ENCODE results near the gene FLNB. TPM values are rescaled to one million over a fixed set of nuclear protein-coding genes. Genes with fewer than 3 reads are reported as not detected.
A peak's percentile ranks its signal among the peaks of the same experiment; 100 is the strongest.

FLNB gene
- polyA plus RNA-seq, 4 donors = 172 to 239 (median 185) TPM

GRCh38 chr3:58101499-58102389 lies 93.5 kb downstream of the FLNB start:
- no peak for DNase-seq (ENCODE audit: low read depth in 4 of 4, low spot score in 3 of 4)

- DNase-seq (ENCODE audit: low read depth in 4 of 4, low spot score in 3 of 4) = no peak
These were observed 94.1 kb downstream of the FLNB start for GRCh38 chr3:58102390-58102750.

GRCh38 chr3:58102976-58103451 lies 94.8 kb downstream of the FLNB start:
- DNase-seq (ENCODE audit: low read depth in 4 of 4, low spot score in 3 of 4) = no peak

GRCh38 chr3:58104151-58104550 lies 95.9 kb downstream of the FLNB start:
- no peak for DNase-seq (ENCODE audit: low read depth in 4 of 4, low spot score in 3 of 4)

GRCh38 chr3:58104712-58105111 lies 96.5 kb downstream of the FLNB start:
- no peak for DNase-seq (ENCODE audit: low read depth in 4 of 4, low spot score in 3 of 4)

- no peak for DNase-seq (ENCODE audit: low read depth in 4 of 4, low spot score in 3 of 4)
These were observed 97.0 kb downstream of the FLNB start for GRCh38 chr3:58105196-58105595.

- DNase-seq (ENCODE audit: low read depth in 4 of 4, low spot score in 3 of 4) = no peak
These were observed 97.8 kb downstream of the FLNB start for GRCh38 chr3:58106061-58106460.

GRCh38 chr3:58106640-58107039 lies 98.4 kb downstream of the FLNB start:
- no peak for DNase-seq (ENCODE audit: low read depth in 4 of 4, low spot score in 3 of 4)

GRCh38 chr3:58107597-58107996 lies 99.4 kb downstream of the FLNB start:
- no peak for DNase-seq (ENCODE audit: low read depth in 4 of 4, low spot score in 3 of 4)

GRCh38 chr3:58109752-58110151 lies 101.5 kb downstream of the FLNB start:
- DNase-seq (ENCODE audit: low read depth in 4 of 4, low spot score in 3 of 4) = no peak

GRCh38 chr3:58111513-58112184 lies 103.4 kb downstream of the FLNB start:
- DNase-seq (ENCODE audit: low read depth in 4 of 4, low spot score in 3 of 4) = peak in 2 of 4 donors; percentile 53 to 59

- DNase-seq (ENCODE audit: low read depth in 4 of 4, low spot score in 3 of 4) = no peak
These were observed 103.9 kb downstream of the FLNB start for GRCh38 chr3:58112185-58112535.

- no peak for DNase-seq (ENCODE audit: low read depth in 4 of 4, low spot score in 3 of 4)
These were observed 107.0 kb downstream of the FLNB start for GRCh38 chr3:58115175-58115574.

- no peak for DNase-seq (ENCODE audit: low read depth in 4 of 4, low spot score in 3 of 4)
These were observed 108.1 kb downstream of the FLNB start for GRCh38 chr3:58116161-58116955.

GRCh38 chr3:58116985-58117384 lies 108.8 kb downstream of the FLNB start:
- DNase-seq (ENCODE audit: low read depth in 4 of 4, low spot score in 3 of 4) = no peak

GRCh38 chr3:58117561-58118181 lies 109.4 kb downstream of the FLNB start:
- DNase-seq (ENCODE audit: low read depth in 4 of 4, low spot score in 3 of 4) = peak in 1 of 4 donors; percentile 36

GRCh38 chr3:58119186-58119585 lies 111.0 kb downstream of the FLNB start:
- no peak for DNase-seq (ENCODE audit: low read depth in 4 of 4, low spot score in 3 of 4)

GRCh38 chr3:58120075-58120812 lies 112.0 kb downstream of the FLNB start:
- DNase-seq (ENCODE audit: low read depth in 4 of 4, low spot score in 3 of 4) = peak in 1 of 4 donors; percentile 25

- DNase-seq (ENCODE audit: low read depth in 4 of 4, low spot score in 3 of 4) = no peak
These were observed 113.0 kb downstream of the FLNB start for GRCh38 chr3:58121183-58121582.
